SJSA1 (cell line): ENCODE results near the gene ALOX5AP. TPM values are rescaled to one million over a fixed set of nuclear protein-coding genes. Genes with fewer than 3 reads are reported as not detected.
A peak's percentile ranks its signal among the peaks of the same experiment; 100 is the strongest.

Source experiments
- DNase-seq, 2 experiments: peaks; one replicate each; pipeline ENCODE4 v3.0.0-alpha.2; 2015 to 2020; ENCODE audit warnings: low spot score in 2 of 2, low read depth in 1 of 2
- H3K27ac ChIP-seq: fragments of 250-450 bp; sonication (Bioruptor Pico); 2 replicates; pipeline ENCODE4 v1.5.1; 2020; ENCODE audit warnings: mild to moderate bottlenecking, moderate library complexity
- H3K27me3 ChIP-seq: fragments of 250-450 bp; sonication (Bioruptor Pico); replicated peaks from 2 replicates; pipeline ENCODE4 v1.5.1; 2020; ENCODE audit warnings: mild to moderate bottlenecking, moderate library complexity
- H3K36me3 ChIP-seq: fragments of 250-450 bp; sonication (Bioruptor Pico); 2 replicates; pipeline ENCODE4 v1.5.1; 2020; ENCODE audit warnings: mild to moderate bottlenecking
- H3K4me1 ChIP-seq: fragments of 250-450 bp; sonication (Bioruptor Pico); replicated peaks from 2 replicates; pipeline ENCODE4 v1.6.1; 2021; ENCODE audit warnings: mild to moderate bottlenecking
- H3K4me3 ChIP-seq: fragments of 250-450 bp; sonication (Bioruptor Pico); 2 replicates; pipeline ENCODE4 v1.5.1; 2020; ENCODE audit warnings: mild to moderate bottlenecking
- H3K9me3 ChIP-seq: fragments of 250-450 bp; sonication (Bioruptor Pico); replicated peaks from 2 replicates; pipeline ENCODE4 v1.5.1; 2020; ENCODE audit warnings: mild to moderate bottlenecking
- total RNA-seq: library from RNA; depleted of rRNA; stranded (reverse); fragments of >200 nt; shearing (Covaris generic); gene quantifications from 2 replicates; pipeline ENCODE4 v1.2.3, GENCODE V29; 2014; rRNA removed

Gene ALOX5AP
- 1.1 and 1.6 TPM in 2 replicates for total RNA-seq

GRCh38 chr13:30735025-30735871 is at the start of gene ALOX5AP:
ALOX5AP (plus strand) TSS chr13:30735543; CDS start chr13:30735606, 63 bp downstream.
- DNase-seq: no peak
- Histone ChIP-seq H3K27me3 (no peaks in the 10 kb centered on the region; the same call in 1 of the 2 replicates), H3K27ac (no peak within 1 kb of the TSS; the same call in 1 of the 2 replicates), H3K4me3 (no peak within 1 kb of the TSS), H3K4me1 (peaks cover 20% of the 10 kb centered on the region), H3K36me3 (no peaks in the 10 kb centered on the region), H3K9me3 (no peaks in the 10 kb centered on the region)

GRCh38 chr13:30685987-30686386 is 49.4 kb upstream of the ALOX5AP start:
- Histone ChIP-seq H3K4me3 (no peak overlapping the region), H3K4me1 (peaks cover 29% of the 10 kb centered on the region), H3K27me3 (no peaks in the 10 kb centered on the region), H3K9me3 (no peaks in the 10 kb centered on the region), H3K36me3 (no peaks in the 10 kb centered on the region), H3K27ac (no peak overlapping the region)
- DNase-seq: peak in 1 of 2 experiments; percentile 34

- Histone ChIP-seq H3K27ac (no peak overlapping the region), H3K36me3 (no peaks in the 10 kb centered on the region), H3K4me3 (no peak overlapping the region), H3K4me1 (peaks cover 25% of the 10 kb centered on the region), H3K9me3 (no peaks in the 10 kb centered on the region), H3K27me3 (no peaks in the 10 kb centered on the region)
- DNase-seq: no peak
Measured at GRCh38 chr13:30687601-30688000, 47.7 kb upstream of the ALOX5AP start.

GRCh38 chr13:30689752-30690151 is 45.6 kb upstream of the ALOX5AP start:
- Histone ChIP-seq H3K9me3 (no peaks in the 10 kb centered on the region), H3K27me3 (no peaks in the 10 kb centered on the region), H3K36me3 (no peaks in the 10 kb centered on the region), H3K27ac (peak overlapping the region; percentile 88), H3K4me1 (peaks cover 25% of the 10 kb centered on the region), H3K4me3 (peak overlapping the region; percentile 39)
- DNase-seq: no peak

- DNase-seq: peak; percentile 86 to 90
- Histone ChIP-seq H3K36me3 (no peaks in the 10 kb centered on the region), H3K4me3 (peak overlapping the region; percentile 39), H3K9me3 (no peaks in the 10 kb centered on the region), H3K27me3 (no peaks in the 10 kb centered on the region), H3K27ac (peak overlapping the region; percentile 88), H3K4me1 (peaks cover 20% of the 10 kb centered on the region)
Measured at GRCh38 chr13:30690282-30691188, 44.8 kb upstream of the ALOX5AP start.

GRCh38 chr13:30692113-30692512 is 43.2 kb upstream of the ALOX5AP start:
- no peak for DNase-seq

GRCh38 chr13:30696278-30697176 is 38.8 kb upstream of the ALOX5AP start:
- Histone ChIP-seq H3K9me3 (no peaks in the 10 kb centered on the region), H3K36me3 (no peaks in the 10 kb centered on the region), H3K4me1 (peaks cover 11% of the 10 kb centered on the region), H3K4me3 (no peak overlapping the region), H3K27ac (no peak overlapping the region), H3K27me3 (no peaks in the 10 kb centered on the region)
- DNase-seq: peak in 1 of 2 experiments; percentile 44

More at GRCh38 chr13:30692113-30692512, 43.2 kb upstream of the ALOX5AP start:
- Histone ChIP-seq H3K36me3 (no peaks in the 10 kb centered on the region), H3K4me1 (peaks cover 19% of the 10 kb centered on the region), H3K27me3 (no peaks in the 10 kb centered on the region), H3K27ac (no peak overlapping the region), H3K4me3 (no peak overlapping the region), H3K9me3 (no peaks in the 10 kb centered on the region)

- H3K27me3 ChIP-seq: no peaks in the 10 kb centered on the region
- H3K36me3 ChIP-seq: no peaks in the 10 kb centered on the region
- H3K9me3 ChIP-seq: no peaks in the 10 kb centered on the region
- no peak overlapping the region for H3K4me3 ChIP-seq
- no peak for DNase-seq
- no peak overlapping the region for H3K27ac ChIP-seq
- peaks cover 11% of the 10 kb centered on the region for H3K4me1 ChIP-seq
Measured at GRCh38 chr13:30697177-30697953, 38.0 kb upstream of the ALOX5AP start.

GRCh38 chr13:30697996-30698401 is 37.3 kb upstream of the ALOX5AP start:
- H3K27ac ChIP-seq: no peak overlapping the region

GRCh38 chr13:30698488-30699005 is 36.8 kb upstream of the ALOX5AP start:
- no peak for DNase-seq
- H3K27ac ChIP-seq: no peak overlapping the region
- H3K36me3 ChIP-seq: no peaks in the 10 kb centered on the region
- H3K4me3 ChIP-seq: no peak overlapping the region
- no peaks in the 10 kb centered on the region for H3K27me3 ChIP-seq
- H3K4me1 ChIP-seq: peaks cover 11% of the 10 kb centered on the region
- H3K9me3 ChIP-seq: no peaks in the 10 kb centered on the region

More at GRCh38 chr13:30697996-30698401, 37.3 kb upstream of the ALOX5AP start:
- Histone ChIP-seq H3K9me3 (no peaks in the 10 kb centered on the region), H3K27me3 (no peaks in the 10 kb centered on the region), H3K4me1 (peaks cover 11% of the 10 kb centered on the region), H3K36me3 (no peaks in the 10 kb centered on the region), H3K4me3 (no peak overlapping the region)
- no peak for DNase-seq

GRCh38 chr13:30700364-30700763 is 35.0 kb upstream of the ALOX5AP start:
- no peak overlapping the region for H3K27ac ChIP-seq
- no peaks in the 10 kb centered on the region for H3K27me3 ChIP-seq
- H3K36me3 ChIP-seq: no peaks in the 10 kb centered on the region
- no peak overlapping the region for H3K4me3 ChIP-seq
- no peak for DNase-seq
- H3K4me1 ChIP-seq: peaks cover 11% of the 10 kb centered on the region
- no peaks in the 10 kb centered on the region for H3K9me3 ChIP-seq

GRCh38 chr13:30702006-30702405 is 33.3 kb upstream of the ALOX5AP start:
- no peak for DNase-seq
- Histone ChIP-seq H3K27ac (no peak overlapping the region), H3K4me1 (no peaks in the 10 kb centered on the region), H3K27me3 (no peaks in the 10 kb centered on the region), H3K36me3 (no peaks in the 10 kb centered on the region), H3K9me3 (no peaks in the 10 kb centered on the region), H3K4me3 (no peak overlapping the region)
